Measurements from ENCODE around the gene BRIX1. TPM values are rescaled to one million over a fixed set of nuclear protein-coding genes. Genes with fewer than 3 reads are reported as not detected.

The BRIX1 gene
- total and polyA plus RNA-seq, 9 of the 15 experiments (the other 6 are each of a cell fraction or from before 2014, with no cell fraction given), result 115 to 193 (median 159) TPM

DNA sequence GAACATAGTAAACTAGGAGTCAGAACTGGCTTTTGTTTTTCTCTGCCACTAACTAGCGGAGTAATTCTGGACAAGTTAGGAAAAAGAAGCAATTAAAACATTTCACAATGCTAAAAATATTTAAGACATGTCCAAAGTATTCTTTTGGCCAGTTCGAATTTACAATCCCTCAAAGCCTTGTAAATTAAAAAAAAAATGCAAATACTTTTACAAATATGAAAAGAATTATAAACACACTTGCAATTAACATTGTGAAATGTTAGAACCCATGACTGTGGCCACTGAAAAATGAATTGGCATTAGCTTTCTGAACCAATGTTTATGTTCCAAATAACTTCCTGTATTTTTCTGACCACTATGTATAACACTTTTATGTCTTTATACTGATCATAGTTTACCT is 2.4 kb upstream of the BRIX1 start:
- CTCF ChIA-PET (ENCODE audit: low intra/inter-chr PET ratio), result no interaction called here
- ATAC-seq, result no peak
- in situ Hi-C loops (cut with MboI) (loop anchor here (25.0 kb wide), 1 partner anchor 1451 kb away; no protein-coding TSS in a partner anchor), intact Hi-C loops (cut with micrococcal nuclease) (no loop called here)
- H4K20me1 ChIP-seq (replicated peaks; ENCODE audit: control insufficient read depth, insufficient read depth, low read length), result peaks cover 8% of the 10 kb centered on the region
- no peaks in the 10 kb centered on the region for H3K27me3 ChIP-seq (ENCODE audit: control insufficient read depth in 2 of 2, insufficient read depth in 2 of 2, low read length in 2 of 2)
- no TSS peak for BruUV-seq (replicated peaks)
- no peak for FAIRE-seq
- H3K36me3 ChIP-seq (ENCODE audit: control insufficient read depth, insufficient read depth, low read length), result peaks cover 81% of the 10 kb centered on the region
- H3K4me1 ChIP-seq (replicated peaks in 1 of 2; ENCODE audit: control insufficient read depth in 2 of 2, insufficient read depth in 2 of 2, low read length in 2 of 2), result peaks cover 4 to 10% of the 10 kb centered on the region in 2 experiments; a peak in 4 of 5 replicates
- H3K27ac ChIP-seq (ENCODE audit: extremely low read depth, low read depth, low read length), result no peak overlapping the region
- peak overlapping the region in 1 of 2 experiments; percentile 99; a peak in 2 of 4 replicates for H3K9ac ChIP-seq (ENCODE audit: insufficient read depth in 1 of 2, low read depth in 2 of 2, low read length in 2 of 2)
- no peak overlapping the region for H3K4me2 ChIP-seq (ENCODE audit: insufficient read depth, low read length)
- DNase-seq (ENCODE audit: extremely low read depth in 1 of 4, low spot score in 3 of 4), result no peak
- no peaks in the 10 kb centered on the region for H3K9me3 ChIP-seq (replicated peaks; ENCODE audit: control insufficient read depth, insufficient read depth, low read depth, low read length)
- no peaks in the 10 kb centered on the region for H3K9me1 ChIP-seq (ENCODE audit: control insufficient read depth, insufficient read depth, low read length)
- TF ChIP-seq ZKSCAN1 (IDR thresholded peaks at IDR 0.05; ENCODE audit: low read depth, low read length) (no peak), ASH1L (IDR thresholded peaks at IDR 0.05; ENCODE audit: borderline replicate concordance, low read depth, partially characterized antibody) (no peak), ZNF282 (CRISPR knock-in tag; IDR thresholded peaks at IDR 0.05) (no peak), POLR2H (tag; IDR thresholded peaks at IDR 0.05; ENCODE audit: low read depth) (0 out of 2 replicates have a peak, but pooled peaks have one; percentile 18), ILF3 (IDR thresholded peaks at IDR 0.05; ENCODE audit: borderline replicate concordance) (no peak), RBFOX2 (IDR thresholded peaks at IDR 0.05; ENCODE audit: low read depth, low read length) (0 out of 2 replicates have a peak, but pooled peaks have one; percentile 12)
- TF ChIP-seq, protein P1, sequence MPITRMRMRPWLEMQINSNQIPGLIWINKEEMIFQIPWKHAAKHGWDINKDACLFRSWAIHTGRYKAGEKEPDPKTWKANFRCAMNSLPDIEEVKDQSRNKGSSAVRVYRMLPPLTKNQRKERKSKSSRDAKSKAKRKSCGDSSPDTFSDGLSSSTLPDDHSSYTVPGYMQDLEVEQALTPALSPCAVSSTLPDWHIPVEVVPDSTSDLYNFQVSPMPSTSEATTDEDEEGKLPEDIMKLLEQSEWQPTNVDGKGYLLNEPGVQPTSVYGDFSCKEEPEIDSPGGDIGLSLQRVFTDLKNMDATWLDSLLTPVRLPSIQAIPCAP (CRISPR knock-in tag; IDR thresholded peaks at IDR 0.05; ENCODE audit: borderline replicate concordance), result no peak
- POLR2A ChIA-PET, result interaction anchor here (1.0 kb wide), 1 partner anchor 16 kb away, joined by 3 read pairs; the partner anchor contains the start of gene DNAJC21
- no peak overlapping the region for H2AFZ ChIP-seq (ENCODE audit: low read depth, low read length)
- no peak overlapping the region for H3K4me3 ChIP-seq
- H3K79me2 ChIP-seq (ENCODE audit: control insufficient read depth, insufficient read depth, low read length), result peaks cover 73% of the 10 kb centered on the region
- WGBS (ENCODE audit: insufficient coverage, low coverage, missing lambda C conversion rate), result 92% methylated on average over 2 of the region's 2 CpGs

Data from K562 (cell line).